GM12873 (cell line): ENCODE measurements around the gene CDRT15.

ENCODE experiments used
- CTCF ChIP-seq: IDR thresholded peaks from 2 replicates; pipeline ENCODE4 v1.5.1; 2012; ENCODE audit warnings: low read depth, mild to moderate bottlenecking, moderate library complexity, low read length, control low read depth; ENCODE audit not compliant: insufficient read depth; ENCODE audit errors: missing control alignments

Gene CDRT15

GRCh38 chr17:14261406-14261805 is 24.7 kb upstream of the CDRT15 start:
- TF ChIP-seq CTCF: no peak

DNA sequence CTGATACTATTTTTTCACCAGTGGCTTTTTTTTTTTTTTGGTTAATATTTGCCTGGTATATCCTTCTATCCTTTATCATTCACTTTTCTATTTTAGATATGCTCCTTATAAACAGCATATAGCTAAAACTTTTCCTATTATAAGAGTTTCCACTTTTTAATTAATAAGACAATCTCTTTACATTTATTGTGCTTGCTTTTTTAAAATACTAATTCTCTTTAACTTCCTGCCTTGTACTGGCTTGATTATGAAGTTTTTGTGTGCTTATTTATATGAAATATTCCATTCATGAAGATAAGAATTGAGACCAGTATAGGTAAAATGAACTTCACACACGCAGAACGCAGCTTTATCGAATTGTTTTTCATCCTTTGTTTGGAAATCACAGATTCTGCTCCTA is 9.0 kb upstream of the CDRT15 start:
- TF ChIP-seq CTCF: no peak

- no peak for TF ChIP-seq CTCF
Observed at GRCh38 chr17:14245002-14245401, 8.3 kb upstream of the CDRT15 start.

GRCh38 chr17:14228903-14229302 is 7.8 kb downstream of the CDRT15 start:
- TF ChIP-seq CTCF: no peak

DNA sequence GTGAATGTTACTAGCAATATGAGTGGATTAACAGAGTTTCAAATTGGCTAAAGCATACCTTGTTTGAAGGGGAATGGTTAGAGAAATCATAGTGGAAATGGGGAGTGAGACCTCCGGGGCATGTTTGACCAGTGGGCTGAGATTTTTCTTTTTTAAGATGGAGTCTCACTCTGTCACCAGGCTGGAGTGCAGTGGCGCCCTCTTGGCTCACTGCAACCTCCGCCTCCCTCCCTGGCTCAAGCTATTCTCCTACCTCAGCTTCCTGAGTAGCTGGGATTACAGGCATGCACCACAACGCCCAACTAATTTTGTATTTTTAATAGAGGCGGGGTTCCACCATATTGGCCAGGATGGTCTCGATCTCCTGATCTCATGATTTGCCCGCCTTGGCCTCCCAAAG is 9.6 kb downstream of the CDRT15 start:
- no peak for TF ChIP-seq CTCF

GRCh38 chr17:14225254-14225980 is 11.2 kb downstream of the CDRT15 start:
- TF ChIP-seq CTCF: no peak

DNA sequence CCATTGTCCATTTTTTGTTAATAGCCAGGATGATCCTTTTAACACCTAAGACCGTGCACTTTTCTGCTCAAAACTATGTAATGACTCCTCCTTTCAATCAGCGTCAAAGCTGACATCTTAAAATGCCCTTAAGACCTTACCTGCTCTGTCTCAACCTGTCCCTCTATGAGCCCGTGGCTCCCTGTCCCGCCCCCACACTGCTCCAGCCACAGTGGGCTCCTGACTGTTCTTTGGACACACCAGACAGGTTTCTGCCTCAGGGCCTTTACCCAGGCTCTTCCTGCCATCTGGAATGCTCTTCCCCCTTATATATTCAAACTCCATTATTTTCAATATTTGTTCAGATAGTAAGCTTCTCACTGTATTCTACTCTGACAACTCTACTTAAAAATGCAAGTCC is 14.1 kb downstream of the CDRT15 start:
- no peak for TF ChIP-seq CTCF
